HepG2 (cell line): ENCODE results near the gene GRIK4. TPM values are rescaled to one million over a fixed set of nuclear protein-coding genes. Genes with fewer than 3 reads are reported as not detected.

Experiments used
- ATAC-seq: fragments of 200-7000 bp; cut with Tn5 transposase; 3 replicates; pipeline ENCODE4 v1.9.1; 2020; ENCODE audit warnings: mild to moderate bottlenecking, moderate library complexity
- BruUV-seq: library from RNA; stranded (reverse); fragments of 400-500 nt; replicated peaks from 2 replicates; lab custom pipeline; 2021; lab: Mats Ljungman, UMichigan
- CTCF ChIA-PET: fragments of 300-600 bp; formaldehyde crosslinking; extraction: SDS; loops from one replicate; lab custom pipeline; 2021; ENCODE audit warnings: low total read pairs, inconsistent platforms, low intra/inter-chr PET ratio; lab: Yijun Ruan, JAX
- POLR2A ChIA-PET: fragments of 350-600 bp; sonication (Branson Sonifier 250); formaldehyde crosslinking; loops from one replicate; lab custom pipeline; 2020; ENCODE audit warnings: antibody characterized with exemption, inconsistent platforms; lab: Yijun Ruan, JAX
- DNase-seq: peaks from one replicate; pipeline ENCODE4 v3.0.0-alpha.2; 2015; ENCODE audit warnings: low spot score
- FAIRE-seq: peaks from 3 replicates; lab custom pipeline; 2011; peaks lifted over from hg19 to GRCh38; lab: Jason Lieb, UNC
- H2AFZ ChIP-seq: one replicate; pipeline ENCODE4 v1.6.1; 2011; ENCODE audit warnings: low read length, inconsistent platforms
- H3K27ac ChIP-seq: fragments of 300-600 bp; 3 replicates; pipeline ENCODE4 v1.8.0; 2011; ENCODE audit warnings: mixed run types, mild to moderate bottlenecking, mixed read lengths, low read length, inconsistent platforms; ENCODE audit not compliant: insufficient read depth; ENCODE audit errors: extremely low read length
- H3K27me3 ChIP-seq, 2 experiments: fragments of 200-600 bp in 1 of 2; 2 replicates in 1 of 2; 3 replicates in 1 of 2; pipeline versions ENCODE4 v1.6.0 to v1.8.0; 2011; ENCODE audit warnings: low read length in 2 of 2, mild to moderate bottlenecking in 2 of 2, moderate library complexity in 2 of 2, inconsistent platforms in 1 of 2; ENCODE audit not compliant: insufficient read depth in 2 of 2, control insufficient read depth in 1 of 2
- H3K36me3 ChIP-seq, 2 experiments: fragments of 200-600 bp in 1 of 2; replicated peaks in 1 of 2; 2 replicates in 1 of 2; 3 replicates in 1 of 2; pipeline versions ENCODE4 v1.5.1 to v1.8.0; 2011; ENCODE audit warnings: low read length in 2 of 2, inconsistent platforms in 1 of 2; ENCODE audit not compliant: insufficient read depth in 2 of 2, control insufficient read depth in 1 of 2
- H3K4me1 ChIP-seq: 2 replicates; pipeline ENCODE4 v1.5.1; 2012; ENCODE audit warnings: low read length, inconsistent platforms; ENCODE audit not compliant: insufficient read depth
- H3K4me2 ChIP-seq: 2 replicates; pipeline ENCODE4 v1.6.0; 2011; ENCODE audit warnings: low read depth, low read length, inconsistent platforms
- H3K4me3 ChIP-seq, 3 experiments: fragments of 200-600 bp in 1 of 3; sonication (generic), shearing (Covaris generic) in 1 of 3; replicated peaks in 1 of 3; 2 replicates each; pipeline ENCODE4 v1.5.1; 2011 to 2016; ENCODE audit warnings: low read length in 3 of 3, inconsistent platforms in 2 of 3, low read depth in 2 of 3, mild to moderate bottlenecking in 2 of 3, control low read depth in 1 of 3, mixed read lengths in 1 of 3; ENCODE audit not compliant: insufficient read depth in 1 of 3
- H3K79me2 ChIP-seq: one replicate; pipeline ENCODE4 v1.6.1; 2011; ENCODE audit warnings: low read length, inconsistent platforms; ENCODE audit not compliant: insufficient read depth
- H3K9ac ChIP-seq: 2 replicates; pipeline ENCODE4 v1.6.0; 2011; ENCODE audit warnings: mild to moderate bottlenecking, low read depth, low read length, inconsistent platforms; ENCODE audit not compliant: insufficient read depth
- H3K9me3 ChIP-seq: 2 replicates; pipeline ENCODE4 v1.5.1; 2012; ENCODE audit warnings: mild to moderate bottlenecking, low read length
- H4K20me1 ChIP-seq: 2 replicates; pipeline ENCODE4 v1.6.0; 2011; ENCODE audit warnings: inconsistent platforms, mild to moderate bottlenecking, low read length, moderate library complexity; ENCODE audit not compliant: insufficient read depth
- BRF2 ChIP-seq: sonication (generic); formaldehyde crosslinking; IDR thresholded peaks from 2 replicates; pipeline ENCODE4 v1.8.1; 2022; ENCODE audit warnings: mild to moderate bottlenecking, missing genetic modification reagents
- FOSL1 ChIP-seq: sonication (generic); formaldehyde crosslinking; IDR thresholded peaks from 2 replicates; pipeline ENCODE4 v1.9.0; 2021; ENCODE audit warnings: missing genetic modification reagents, borderline replicate concordance
- FOXM1 ChIP-seq: sonication (generic); formaldehyde crosslinking; IDR thresholded peaks from 2 replicates; pipeline ENCODE4 v1.5.0; 2020; ENCODE audit warnings: missing genetic modification reagents
- HMGXB4 ChIP-seq, 2 experiments: sonication (generic) in 1 of 2; formaldehyde crosslinking in 1 of 2; IDR thresholded peaks; 2 replicates each; pipeline versions ENCODE4 v1.4.0 to v1.6.1; 2018 to 2020; ENCODE audit warnings: missing genetic modification reagents in 2 of 2, borderline replicate concordance in 1 of 2, low read depth in 1 of 2, mild to moderate bottlenecking in 1 of 2, missing biosample characterization in 1 of 2
- HOXA3 ChIP-seq: sonication (generic); formaldehyde crosslinking; IDR thresholded peaks from 2 replicates; pipeline ENCODE4 v1.5.0; 2020; ENCODE audit warnings: missing genetic modification reagents
- KLF12 ChIP-seq: sonication (generic); formaldehyde crosslinking; IDR thresholded peaks from 2 replicates; pipeline ENCODE4 v1.4.0; 2020; ENCODE audit warnings: missing genetic modification reagents, borderline replicate concordance
- KLF15 ChIP-seq: sonication (generic); formaldehyde crosslinking; IDR thresholded peaks from 2 replicates; pipeline ENCODE4 v1.8.1; 2023; ENCODE audit warnings: borderline replicate concordance, mild to moderate bottlenecking, inconsistent platforms, missing genetic modification reagents, mixed read lengths
- KLF16 ChIP-seq, 2 experiments: sonication (generic) in 1 of 2; formaldehyde crosslinking in 1 of 2; IDR thresholded peaks; 2 replicates each; pipeline versions ENCODE4 v1.6.1 to v1.8.0; 2016 to 2023; ENCODE audit warnings: missing genetic modification reagents in 2 of 2, missing compliant biosample characterization in 1 of 2
- NFAT5 ChIP-seq: sonication (generic); formaldehyde crosslinking; IDR thresholded peaks from 2 replicates; pipeline ENCODE4 v1.4.0; 2020; ENCODE audit warnings: missing genetic modification reagents
- RCOR2 ChIP-seq: IDR thresholded peaks from 2 replicates; pipeline ENCODE4 v1.6.1; 2016; ENCODE audit warnings: missing biosample characterization, missing genetic modification reagents
- RORA ChIP-seq: sonication (generic); formaldehyde crosslinking; IDR thresholded peaks from 2 replicates; pipeline ENCODE4 v1.5.0; 2020; ENCODE audit warnings: mild to moderate bottlenecking, missing genetic modification reagents, moderate library complexity
- SMAD3 ChIP-seq: sonication (generic); formaldehyde crosslinking; IDR thresholded peaks from 2 replicates; pipeline ENCODE4 v1.4.0; 2020; ENCODE audit warnings: missing genetic modification reagents
- STAT5B ChIP-seq: sonication (generic); formaldehyde crosslinking; IDR thresholded peaks from 2 replicates; pipeline ENCODE4 v1.4.0; 2020; ENCODE audit warnings: missing genetic modification reagents
- TBL1XR1 ChIP-seq: fragments of 150-350 bp; IDR thresholded peaks from 2 replicates; pipeline ENCODE4 v1.6.1; 2014; ENCODE audit warnings: borderline replicate concordance, low read length; ENCODE audit not compliant: partially characterized antibody
- ZBTB42 ChIP-seq: sonication (generic); formaldehyde crosslinking; IDR thresholded peaks from 2 replicates; pipeline ENCODE4 v1.5.0; 2020; ENCODE audit warnings: mild to moderate bottlenecking, missing genetic modification reagents
- ZNF10 ChIP-seq: sonication (generic); formaldehyde crosslinking; IDR thresholded peaks from 2 replicates; pipeline ENCODE4 v1.4.0; 2020; ENCODE audit warnings: mild to moderate bottlenecking, low read depth, missing genetic modification reagents, borderline replicate concordance
- ZNF180 ChIP-seq: sonication (generic); formaldehyde crosslinking; IDR thresholded peaks from 2 replicates; pipeline ENCODE4 v1.4.0; 2020; ENCODE audit warnings: low read depth, missing genetic modification reagents, borderline replicate concordance
- ZNF44 ChIP-seq: sonication (generic); formaldehyde crosslinking; IDR thresholded peaks from 2 replicates; pipeline ENCODE4 v1.5.1; 2020; ENCODE audit warnings: mild to moderate bottlenecking, missing genetic modification reagents
- WGBS: methylation state at CpG from one replicate; pipeline ENCODE4 v1.1.6; 2017; ENCODE audit warnings: low lambda C conversion rate; 5-methylcytosine and 5-hydroxymethylcytosine counted together
- in situ Hi-C: cut with HindIII; loops from 2 replicates; pipeline ENCODE4 v1.10.0; 2017; ENCODE audit warnings: low pct_unique_long_range_greater_than_20kb; ENCODE audit not compliant: extremely low pct_ligation_motif_present
- intact Hi-C: fragments of 100-400 bp; cut with micrococcal nuclease; formaldehyde crosslinking; loops from one replicate; pipeline ENCODE4 v1.10.0; 2022; ENCODE audit not compliant: unreplicated experiment
- polyA plus RNA-seq, 8 experiments: library from polyadenylated mRNA; depleted of rRNA in 3 of 8; stranded (reverse) in 7 of 8; unstranded in 1 of 8; fragments of >200 nt; fragmentation: Illumina TruSeq in 4 of 8; extraction: Trizol in 4 of 8; gene quantifications; 2 replicates each; pipeline versions ENCODE4 v1.2.1 to v1.2.3, GENCODE V29; 2011 to 2016; ENCODE audit warnings: low read depth in 4 of 8, missing spikeins in 1 of 8, mixed read lengths in 1 of 8; ENCODE audit not compliant: insufficient read depth in 1 of 8
- total RNA-seq, 5 experiments: library from RNA; depleted of rRNA; stranded (reverse); fragments of >200 nt; fragmentation: Illumina TruSeq; extraction: Trizol; gene quantifications; 2 replicates each; pipeline ENCODE4 v1.2.3, GENCODE V29; 2016; ENCODE audit warnings: low read depth in 1 of 5

The GRIK4 gene
- total and polyA plus RNA-seq, 2 of the 13 experiments (the other 11 are each of a cell fraction or from before 2014, with no cell fraction given), result 0.04 to 0.07 TPM

DNA sequence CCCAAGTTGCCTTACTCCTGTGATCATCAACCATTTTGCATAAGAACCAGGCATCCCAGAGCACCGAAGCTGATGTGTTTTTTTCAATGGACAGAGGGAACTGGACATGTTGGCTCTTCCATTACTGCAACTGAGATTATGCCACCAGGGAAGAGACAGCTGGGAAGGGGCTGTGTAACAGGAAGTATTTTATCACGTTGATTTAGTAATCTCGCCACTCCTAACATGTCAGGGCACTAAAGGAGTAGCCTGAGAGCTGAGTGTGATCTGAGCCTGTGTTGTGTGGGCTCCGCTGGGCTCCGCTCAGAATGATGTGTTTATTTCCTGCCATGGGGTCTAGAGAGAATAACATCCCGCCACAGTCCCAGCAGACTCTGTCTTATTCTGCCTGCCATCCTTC lies 165.4 kb downstream of the GRIK4 start:
- POLR2A ChIA-PET, result interaction anchor here (0.6 kb wide), 1 partner anchor 308 kb away, joined by 3 read pairs; no protein-coding TSS in a partner anchor
- 94% methylated on average over 4 of the region's 6 CpGs for WGBS
- TF ChIP-seq KLF15, result no peak
- no peak for TF ChIP-seq NFAT5 (CRISPR knock-in tag)
- no peak for TF ChIP-seq HOXA3 (CRISPR knock-in tag)
- no peak for TF ChIP-seq RCOR2 (CRISPR knock-in tag)
- TF ChIP-seq ZNF180 (CRISPR knock-in tag), result no peak
- TF ChIP-seq HMGXB4 (CRISPR knock-in tag; IDR thresholded peaks at IDR 0.05; ENCODE audit: borderline replicate concordance in 1 of 2, low read depth in 1 of 2), result no peak
- TF ChIP-seq FOXM1 (CRISPR knock-in tag), result no peak
- TF ChIP-seq FOSL1 (CRISPR knock-in tag), result no peak
- TF ChIP-seq ZNF44 (CRISPR knock-in tag), result no peak
- no peak for TF ChIP-seq TBL1XR1
- TF ChIP-seq STAT5B, result no peak
- no peak for TF ChIP-seq SMAD3 (CRISPR knock-in tag)
- TF ChIP-seq RORA, result no peak
- no peak for TF ChIP-seq BRF2 (CRISPR knock-in tag)
- no peak for TF ChIP-seq ZBTB42 (CRISPR knock-in tag)
- TF ChIP-seq KLF12 (CRISPR knock-in tag), result no peak
- no peak for TF ChIP-seq ZNF10 (CRISPR knock-in tag)
- no peak for TF ChIP-seq KLF16 (CRISPR knock-in tag; IDR thresholded peaks at IDR 0.05)

More for the DNA sequence above, 165.4 kb downstream of the GRIK4 start:
- no peak for FAIRE-seq
- H3K36me3 ChIP-seq, result no peaks in the 10 kb centered on the region
- H3K27ac ChIP-seq, result no peak overlapping the region
- H3K4me3 ChIP-seq, result no peak overlapping the region
- DNase-seq, result no peak
- H2AFZ ChIP-seq, result no peak overlapping the region
- CTCF ChIA-PET, result no interaction called here
- H3K4me1 ChIP-seq, result peaks cover 47% of the 10 kb centered on the region
- H4K20me1 ChIP-seq, result no peaks in the 10 kb centered on the region
- no peak overlapping the region for H3K9ac ChIP-seq
- intact Hi-C loops, result no loop called here
- no peaks in the 10 kb centered on the region for H3K9me3 ChIP-seq
- no peaks in the 10 kb centered on the region for H3K79me2 ChIP-seq
- no peak overlapping the region for H3K4me2 ChIP-seq
- no TSS peak for BruUV-seq
- no peak for ATAC-seq
- in situ Hi-C loops, result no loop called here
- H3K27me3 ChIP-seq, result no peaks in the 10 kb centered on the region
